Central memory CD8-positive, alpha-beta T cell (primary cell): ENCODE results near the gene KRTAP5-11.
"Not testable (repeated sequence)": the region's sequence is repeated elsewhere in the genome, so short reads cannot be mapped to it uniquely, and the experiment has no call there.

ENCODE experiments used
- ATAC-seq: fragments of 150-1000 bp; cut with Tn5 transposase; replicated peaks from 2 replicates; pipeline ENCODE4 v1.10.0; 2022; ENCODE audit warnings: mild to moderate bottlenecking, moderate FRiP score, moderate number of reproducible peaks; ENCODE audit not compliant: poor library complexity, severe bottlenecking; ENCODE audit errors: extremely low read depth
- DNase-seq, 2 donors: peaks; one replicate each; pipeline ENCODE4 v3.0.0; 2021; ENCODE audit warnings: low spot score in 2 of 2
- H3K27ac Mint-ChIP-seq: one replicate; pipeline ENCODE4 v1.8.0; 2022; ENCODE audit warnings: low read depth, mild to moderate bottlenecking, moderate library complexity, mixed read lengths
- H3K27me3 Mint-ChIP-seq: one replicate; pipeline ENCODE4 v1.8.0; 2022; ENCODE audit warnings: mixed read lengths
- H3K36me3 Mint-ChIP-seq: one replicate; pipeline ENCODE4 v1.8.0; 2022; ENCODE audit warnings: mild to moderate bottlenecking, moderate library complexity, mixed read lengths; ENCODE audit not compliant: insufficient read depth
- H3K4me1 Mint-ChIP-seq: one replicate; pipeline ENCODE4 v1.8.0; 2022; ENCODE audit warnings: mixed read lengths
- H3K4me3 Mint-ChIP-seq: one replicate; pipeline ENCODE4 v1.8.0; 2022; ENCODE audit warnings: mild to moderate bottlenecking, moderate library complexity, mixed read lengths
- H3K9me3 Mint-ChIP-seq: one replicate; pipeline ENCODE4 v1.8.0; 2022; ENCODE audit warnings: mixed read lengths

KRTAP5-11 gene

GRCh38 chr11:71582309-71582895, at the start of gene KRTAP5-11:
KRTAP5-11 (minus strand) TSS chr11:71582875; CDS start chr11:71582837, 38 bp downstream.
- Mint-ChIP-seq H3K27me3 (peaks cover 48% of the 10 kb centered on the region), H3K4me3 (no peak within 1 kb of the TSS), H3K4me1 (no peaks in the 10 kb centered on the region), H3K9me3 (no peaks in the 10 kb centered on the region), H3K27ac (no peak within 1 kb of the TSS), H3K36me3 (no peaks in the 10 kb centered on the region)
- ATAC-seq = no peak
- no peak for DNase-seq

GRCh38 chr11:71631551-71631950, 48.9 kb upstream of the KRTAP5-11 start:
- peaks cover 43% of the 10 kb centered on the region for H3K27me3 Mint-ChIP-seq
- H3K9me3 Mint-ChIP-seq, H3K27ac Mint-ChIP-seq, ATAC-seq, DNase-seq, H3K4me1 Mint-ChIP-seq, H3K4me3 Mint-ChIP-seq, H3K36me3 Mint-ChIP-seq: not testable (repeated sequence)

- H3K9me3 Mint-ChIP-seq, H3K27ac Mint-ChIP-seq, H3K4me1 Mint-ChIP-seq, ATAC-seq, DNase-seq, H3K4me3 Mint-ChIP-seq, H3K36me3 Mint-ChIP-seq: not testable (repeated sequence)
- peaks cover 35% of the 10 kb centered on the region for H3K27me3 Mint-ChIP-seq
Observed at GRCh38 chr11:71630071-71630470, 47.4 kb upstream of the KRTAP5-11 start.

GRCh38 chr11:71628943-71629342, 46.3 kb upstream of the KRTAP5-11 start:
- not testable (repeated sequence) for H3K4me3 Mint-ChIP-seq, DNase-seq, H3K4me1 Mint-ChIP-seq, H3K36me3 Mint-ChIP-seq, ATAC-seq, H3K27ac Mint-ChIP-seq, H3K9me3 Mint-ChIP-seq
- H3K27me3 Mint-ChIP-seq = peaks cover 43% of the 10 kb centered on the region

GRCh38 chr11:71623226-71623625, 40.6 kb upstream of the KRTAP5-11 start:
- not testable (repeated sequence) for H3K27ac Mint-ChIP-seq, H3K4me1 Mint-ChIP-seq, DNase-seq, ATAC-seq, H3K4me3 Mint-ChIP-seq, H3K36me3 Mint-ChIP-seq, H3K9me3 Mint-ChIP-seq
- peaks cover 61% of the 10 kb centered on the region for H3K27me3 Mint-ChIP-seq

- DNase-seq, H3K27ac Mint-ChIP-seq, H3K4me1 Mint-ChIP-seq, H3K36me3 Mint-ChIP-seq, H3K9me3 Mint-ChIP-seq, H3K4me3 Mint-ChIP-seq, ATAC-seq: not testable (repeated sequence)
- peaks cover 56% of the 10 kb centered on the region for H3K27me3 Mint-ChIP-seq
Observed at GRCh38 chr11:71622561-71622960, 39.9 kb upstream of the KRTAP5-11 start.

- H3K4me1 Mint-ChIP-seq, ATAC-seq, H3K36me3 Mint-ChIP-seq, H3K9me3 Mint-ChIP-seq, H3K4me3 Mint-ChIP-seq, DNase-seq, H3K27ac Mint-ChIP-seq: not testable (repeated sequence)
- peaks cover 57% of the 10 kb centered on the region for H3K27me3 Mint-ChIP-seq
Observed at GRCh38 chr11:71615003-71615402, 32.3 kb upstream of the KRTAP5-11 start.

GRCh38 chr11:71614366-71614917, 31.8 kb upstream of the KRTAP5-11 start:
- H3K4me1 Mint-ChIP-seq, H3K27ac Mint-ChIP-seq: not testable (repeated sequence)

GRCh38 chr11:71613931-71614330, 31.3 kb upstream of the KRTAP5-11 start:
- H3K27me3 Mint-ChIP-seq = peaks cover 67% of the 10 kb centered on the region
- not testable (repeated sequence) for ATAC-seq, H3K9me3 Mint-ChIP-seq, H3K36me3 Mint-ChIP-seq, H3K4me3 Mint-ChIP-seq, DNase-seq, H3K4me1 Mint-ChIP-seq, H3K27ac Mint-ChIP-seq

More at GRCh38 chr11:71614366-71614917, 31.8 kb upstream of the KRTAP5-11 start:
- not testable (repeated sequence) for DNase-seq, ATAC-seq, H3K9me3 Mint-ChIP-seq, H3K36me3 Mint-ChIP-seq, H3K4me3 Mint-ChIP-seq
- peaks cover 62% of the 10 kb centered on the region for H3K27me3 Mint-ChIP-seq

- not testable (repeated sequence) for DNase-seq, H3K27ac Mint-ChIP-seq, H3K36me3 Mint-ChIP-seq, H3K4me3 Mint-ChIP-seq, ATAC-seq, H3K9me3 Mint-ChIP-seq
- Mint-ChIP-seq H3K4me1 (peaks cover 10% of the 10 kb centered on the region), H3K27me3 (peaks cover 77% of the 10 kb centered on the region)
Observed at GRCh38 chr11:71611218-71611910, 28.7 kb upstream of the KRTAP5-11 start.

GRCh38 chr11:71608272-71608671, 25.6 kb upstream of the KRTAP5-11 start:
- not testable (repeated sequence) for H3K4me3 Mint-ChIP-seq, H3K36me3 Mint-ChIP-seq, ATAC-seq, H3K9me3 Mint-ChIP-seq, H3K27ac Mint-ChIP-seq, DNase-seq
- peaks cover 77% of the 10 kb centered on the region for H3K27me3 Mint-ChIP-seq
- peaks cover 17% of the 10 kb centered on the region for H3K4me1 Mint-ChIP-seq

GRCh38 chr11:71607520-71608216, 25.0 kb upstream of the KRTAP5-11 start:
- not testable (repeated sequence) for H3K9me3 Mint-ChIP-seq, DNase-seq, ATAC-seq, H3K27ac Mint-ChIP-seq, H3K36me3 Mint-ChIP-seq
- peak overlapping the region; percentile 48 for H3K4me3 Mint-ChIP-seq
- H3K27me3 Mint-ChIP-seq = peaks cover 76% of the 10 kb centered on the region
- H3K4me1 Mint-ChIP-seq = peaks cover 17% of the 10 kb centered on the region
